Activated naive CD8-positive, alpha-beta T cell treated with anti-CD3 and anti-CD28 coated beads for 36 hours (primary cell): ENCODE measurements around the gene WWOX. TPM values are rescaled to one million over a fixed set of nuclear protein-coding genes. Genes with fewer than 3 reads are reported as not detected.

Source experiments
- DNase-seq: peaks from one replicate; pipeline ENCODE4 v3.0.0; 2021
- H3K27ac Mint-ChIP-seq: one replicate; pipeline ENCODE4 v1.8.0; 2022; ENCODE audit warnings: mild to moderate bottlenecking, moderate library complexity, mixed read lengths
- H3K27me3 Mint-ChIP-seq: one replicate; pipeline ENCODE4 v1.8.0; 2022; ENCODE audit warnings: mild to moderate bottlenecking, mixed read lengths
- H3K36me3 Mint-ChIP-seq: one replicate; pipeline ENCODE4 v1.8.0; 2021; ENCODE audit warnings: mild to moderate bottlenecking, mixed read lengths
- H3K4me1 Mint-ChIP-seq: one replicate; pipeline ENCODE4 v1.8.0; 2021; ENCODE audit warnings: mixed read lengths
- H3K4me3 Mint-ChIP-seq: one replicate; pipeline ENCODE4 v1.8.0; 2022; ENCODE audit warnings: mild to moderate bottlenecking, moderate library complexity, mixed read lengths
- H3K9me3 Mint-ChIP-seq: one replicate; pipeline ENCODE4 v1.8.0; 2022; ENCODE audit warnings: mixed read lengths
- total RNA-seq, 2 experiments: library from RNA; stranded (reverse); gene quantifications; one replicate each; pipeline ENCODE4 v1.2.3, GENCODE V29; 2021

Gene WWOX
- total RNA-seq, 2 experiments from 2014 or later = 20.0 to 23.9 TPM

GRCh38 chr16:78764478-78764877, 665.0 kb downstream of the WWOX start:
- DNase-seq = no peak
- peaks cover 3% of the 10 kb centered on the region for H3K36me3 Mint-ChIP-seq
- no peak overlapping the region for H3K27ac Mint-ChIP-seq
- H3K4me1 Mint-ChIP-seq = no peaks in the 10 kb centered on the region
- H3K4me3 Mint-ChIP-seq = no peak overlapping the region
- no peaks in the 10 kb centered on the region for H3K9me3 Mint-ChIP-seq
- no peaks in the 10 kb centered on the region for H3K27me3 Mint-ChIP-seq

GRCh38 chr16:78768226-78768625, 668.8 kb downstream of the WWOX start:
- H3K27ac Mint-ChIP-seq = no peak overlapping the region
- H3K4me3 Mint-ChIP-seq = no peak overlapping the region
- H3K9me3 Mint-ChIP-seq = no peaks in the 10 kb centered on the region

GRCh38 chr16:78768718-78769117, 669.3 kb downstream of the WWOX start:
- Mint-ChIP-seq H3K27me3 (peaks cover 4% of the 10 kb centered on the region), H3K4me3 (no peak overlapping the region), H3K9me3 (no peaks in the 10 kb centered on the region), H3K36me3 (peaks cover 3% of the 10 kb centered on the region), H3K4me1 (peaks cover 4% of the 10 kb centered on the region), H3K27ac (no peak overlapping the region)
- no peak for DNase-seq

More at GRCh38 chr16:78768226-78768625, 668.8 kb downstream of the WWOX start:
- DNase-seq = no peak
- Mint-ChIP-seq H3K4me1 (peaks cover 4% of the 10 kb centered on the region), H3K27me3 (peaks cover 4% of the 10 kb centered on the region), H3K36me3 (peaks cover 3% of the 10 kb centered on the region)

GRCh38 chr16:78770353-78771091, 671.1 kb downstream of the WWOX start:
- no peaks in the 10 kb centered on the region for H3K36me3 Mint-ChIP-seq
- no peak overlapping the region for H3K27ac Mint-ChIP-seq
- H3K27me3 Mint-ChIP-seq = peaks cover 4% of the 10 kb centered on the region
- H3K4me3 Mint-ChIP-seq = no peak overlapping the region
- H3K4me1 Mint-ChIP-seq = peaks cover 4% of the 10 kb centered on the region
- peak; percentile 63 for DNase-seq
- no peaks in the 10 kb centered on the region for H3K9me3 Mint-ChIP-seq

GRCh38 chr16:78773291-78773702, 673.8 kb downstream of the WWOX start:
- Mint-ChIP-seq H3K4me3 (no peak overlapping the region), H3K27ac (no peak overlapping the region), H3K9me3 (no peaks in the 10 kb centered on the region), H3K27me3 (peaks cover 4% of the 10 kb centered on the region), H3K4me1 (peaks cover 7% of the 10 kb centered on the region), H3K36me3 (no peaks in the 10 kb centered on the region)
- DNase-seq = no peak

- no peak for DNase-seq
- peaks cover 7% of the 10 kb centered on the region for H3K4me1 Mint-ChIP-seq
These were observed 674.3 kb downstream of the WWOX start for GRCh38 chr16:78773706-78774105.

GRCh38 chr16:78775161-78775561, 675.7 kb downstream of the WWOX start:
- Mint-ChIP-seq H3K36me3 (no peaks in the 10 kb centered on the region), H3K9me3 (no peaks in the 10 kb centered on the region), H3K4me3 (no peak overlapping the region), H3K27ac (no peak overlapping the region), H3K4me1 (peaks cover 7% of the 10 kb centered on the region), H3K27me3 (peaks cover 4% of the 10 kb centered on the region)
- peak; percentile 4 for DNase-seq

More at GRCh38 chr16:78773706-78774105, 674.3 kb downstream of the WWOX start:
- Mint-ChIP-seq H3K9me3 (no peaks in the 10 kb centered on the region), H3K4me3 (no peak overlapping the region), H3K27ac (no peak overlapping the region), H3K36me3 (no peaks in the 10 kb centered on the region), H3K27me3 (peaks cover 4% of the 10 kb centered on the region)

GRCh38 chr16:78778101-78779004, 678.9 kb downstream of the WWOX start:
- Mint-ChIP-seq H3K4me3 (no peak overlapping the region), H3K9me3 (no peaks in the 10 kb centered on the region), H3K27ac (peak overlapping the region; percentile 40), H3K4me1 (peaks cover 3% of the 10 kb centered on the region), H3K36me3 (no peaks in the 10 kb centered on the region), H3K27me3 (no peaks in the 10 kb centered on the region)
- DNase-seq = peak; percentile 23

GRCh38 chr16:78780808-78781207, 681.4 kb downstream of the WWOX start:
- peaks cover 3% of the 10 kb centered on the region for H3K4me1 Mint-ChIP-seq
- H3K36me3 Mint-ChIP-seq = no peaks in the 10 kb centered on the region
- DNase-seq = no peak
- no peaks in the 10 kb centered on the region for H3K9me3 Mint-ChIP-seq
- no peaks in the 10 kb centered on the region for H3K27me3 Mint-ChIP-seq
- H3K27ac Mint-ChIP-seq = no peak overlapping the region
- H3K4me3 Mint-ChIP-seq = no peak overlapping the region

- no peak for DNase-seq
- Mint-ChIP-seq H3K27me3 (no peaks in the 10 kb centered on the region), H3K27ac (no peak overlapping the region), H3K9me3 (no peaks in the 10 kb centered on the region), H3K4me1 (peaks cover 3% of the 10 kb centered on the region), H3K36me3 (no peaks in the 10 kb centered on the region), H3K4me3 (no peak overlapping the region)
These were observed 683.1 kb downstream of the WWOX start for GRCh38 chr16:78782572-78782971.

GRCh38 chr16:78783570-78784079, 684.2 kb downstream of the WWOX start:
- no peak for DNase-seq
- Mint-ChIP-seq H3K4me3 (no peak overlapping the region), H3K27me3 (no peaks in the 10 kb centered on the region), H3K9me3 (no peaks in the 10 kb centered on the region), H3K4me1 (no peaks in the 10 kb centered on the region), H3K36me3 (no peaks in the 10 kb centered on the region), H3K27ac (no peak overlapping the region)

- DNase-seq = no peak
- Mint-ChIP-seq H3K9me3 (no peaks in the 10 kb centered on the region), H3K36me3 (no peaks in the 10 kb centered on the region), H3K27ac (no peak overlapping the region), H3K4me1 (no peaks in the 10 kb centered on the region), H3K27me3 (no peaks in the 10 kb centered on the region), H3K4me3 (no peak overlapping the region)
These were observed 685.3 kb downstream of the WWOX start for GRCh38 chr16:78784771-78785170.

- no peak overlapping the region for H3K4me3 Mint-ChIP-seq
- H3K27ac Mint-ChIP-seq = no peak overlapping the region
- no peak for DNase-seq
- H3K4me1 Mint-ChIP-seq = no peaks in the 10 kb centered on the region
- H3K9me3 Mint-ChIP-seq = no peaks in the 10 kb centered on the region
- H3K27me3 Mint-ChIP-seq = no peaks in the 10 kb centered on the region
- H3K36me3 Mint-ChIP-seq = no peaks in the 10 kb centered on the region
These were observed 685.8 kb downstream of the WWOX start for GRCh38 chr16:78785218-78785617.

GRCh38 chr16:78786635-78787034, 687.2 kb downstream of the WWOX start:
- no peak for DNase-seq
- no peak overlapping the region for H3K27ac Mint-ChIP-seq
- no peaks in the 10 kb centered on the region for H3K36me3 Mint-ChIP-seq
- H3K4me1 Mint-ChIP-seq = peaks cover 2% of the 10 kb centered on the region
- H3K27me3 Mint-ChIP-seq = no peaks in the 10 kb centered on the region
- H3K9me3 Mint-ChIP-seq = no peaks in the 10 kb centered on the region
- H3K4me3 Mint-ChIP-seq = no peak overlapping the region

GRCh38 chr16:78788276-78788675, 688.8 kb downstream of the WWOX start:
- Mint-ChIP-seq H3K27me3 (no peaks in the 10 kb centered on the region), H3K4me3 (no peak overlapping the region), H3K36me3 (no peaks in the 10 kb centered on the region), H3K4me1 (peaks cover 2% of the 10 kb centered on the region), H3K9me3 (no peaks in the 10 kb centered on the region), H3K27ac (no peak overlapping the region)
- no peak for DNase-seq
